Neuronal stem cell (in vitro differentiated cells): ENCODE results near the gene HSF5.
"Not testable (repeated sequence)": the region's sequence is repeated elsewhere in the genome, so short reads cannot be mapped to it uniquely, and the experiment has no call there.

ENCODE experiments used
- DNase-seq: peaks from one replicate; pipeline ENCODE4 v3.0.0-alpha.2; 2013; ENCODE audit warnings: low spot score
- H2AFZ ChIP-seq: one replicate; pipeline ENCODE4 v1.6.1; 2013; ENCODE audit warnings: mild to moderate bottlenecking, low read length, inconsistent platforms
- H2AK5ac ChIP-seq: 2 replicates; pipeline ENCODE4 v1.6.1; 2013; ENCODE audit warnings: low read depth, mild to moderate bottlenecking, inconsistent platforms, low read length, moderate library complexity, mixed read lengths
- H2BK120ac ChIP-seq: 2 replicates; pipeline ENCODE4 v1.6.1; 2013; ENCODE audit warnings: low read depth, mild to moderate bottlenecking, inconsistent platforms, low read length, moderate library complexity, mixed read lengths
- H2BK12ac ChIP-seq: one replicate; pipeline ENCODE4 v1.6.1; 2013; ENCODE audit warnings: low read length, inconsistent platforms
- H2BK15ac ChIP-seq: 2 replicates; pipeline ENCODE4 v1.6.1; 2013; ENCODE audit warnings: mild to moderate bottlenecking, low read length, inconsistent platforms, mixed read lengths
- H2BK5ac ChIP-seq: one replicate; pipeline ENCODE4 v1.6.1; 2013; ENCODE audit warnings: inconsistent platforms, mild to moderate bottlenecking, low read length, moderate library complexity
- H3K14ac ChIP-seq: one replicate; pipeline ENCODE4 v1.6.1; 2013; ENCODE audit warnings: low read length, inconsistent platforms
- H3K18ac ChIP-seq: 2 replicates; pipeline ENCODE4 v1.6.1; 2013; ENCODE audit warnings: low read length, inconsistent platforms
- H3K23ac ChIP-seq: 2 replicates; pipeline ENCODE4 v1.6.1; 2013; ENCODE audit warnings: low read depth, mild to moderate bottlenecking, mixed read lengths, low read length, inconsistent platforms; ENCODE audit not compliant: poor library complexity
- H3K27ac ChIP-seq: replicated peaks from 3 replicates; pipeline ENCODE4 v1.5.1; 2013; ENCODE audit warnings: low read length, inconsistent platforms
- H3K27me3 ChIP-seq, 3 experiments: 2 replicates each; pipeline ENCODE4 v1.6.1; 2013; ENCODE audit warnings: low read length in 3 of 3, mild to moderate bottlenecking in 2 of 3, inconsistent platforms in 1 of 3, low read depth in 1 of 3, mixed read lengths in 1 of 3, moderate library complexity in 1 of 3; ENCODE audit not compliant: control insufficient read depth in 3 of 3, insufficient read depth in 3 of 3
- H3K36me3 ChIP-seq, 2 donors: replicated peaks in 1 of 2; 2 replicates each; pipeline ENCODE4 v1.6.1; 2013; ENCODE audit warnings: low read length in 2 of 2; ENCODE audit not compliant: control insufficient read depth in 2 of 2, insufficient read depth in 2 of 2
- H3K4ac ChIP-seq: 2 replicates; pipeline ENCODE4 v1.6.1; 2013; ENCODE audit warnings: inconsistent platforms, mild to moderate bottlenecking, low read length, moderate library complexity
- H3K4me1 ChIP-seq, 2 donors: 1 replicate in 1 of 2; 2 replicates in 1 of 2; pipeline ENCODE4 v1.6.1; 2013; ENCODE audit warnings: low read length in 2 of 2, low read depth in 1 of 2; ENCODE audit not compliant: control insufficient read depth in 2 of 2, insufficient read depth in 1 of 2
- H3K4me2 ChIP-seq: one replicate; pipeline ENCODE4 v1.6.1; 2013; ENCODE audit warnings: mild to moderate bottlenecking, low read length, inconsistent platforms; ENCODE audit not compliant: insufficient read depth, poor library complexity, severe bottlenecking
- H3K4me3 ChIP-seq, 2 donors: 2 replicates each; pipeline ENCODE4 v1.5.1; 2013; ENCODE audit warnings: low read length in 2 of 2, mild to moderate bottlenecking in 2 of 2, inconsistent platforms in 1 of 2, moderate library complexity in 1 of 2
- H3K79me1 ChIP-seq: one replicate; pipeline ENCODE4 v1.6.1; 2013; ENCODE audit warnings: low read depth, mild to moderate bottlenecking, inconsistent platforms, low read length, moderate library complexity
- H3K9ac ChIP-seq: one replicate; pipeline ENCODE4 v1.6.1; 2013; ENCODE audit warnings: mild to moderate bottlenecking, low read depth, low read length, inconsistent platforms; ENCODE audit not compliant: poor library complexity
- H3K9me3 ChIP-seq, 2 donors: replicated peaks in 1 of 2; 2 replicates each; pipeline versions ENCODE3 to v1.6.1; 2013; ENCODE audit warnings: low read length in 2 of 2, mild to moderate bottlenecking in 2 of 2, inconsistent platforms in 1 of 2, low read depth in 1 of 2, mixed read lengths in 1 of 2, moderate library complexity in 1 of 2; ENCODE audit not compliant: control insufficient read depth in 2 of 2, insufficient read depth in 1 of 2
- H4K8ac ChIP-seq: one replicate; pipeline ENCODE4 v1.6.1; 2013; ENCODE audit warnings: low read depth, mild to moderate bottlenecking, inconsistent platforms, low read length, moderate library complexity
- H4K91ac ChIP-seq: one replicate; pipeline ENCODE4 v1.6.1; 2013; ENCODE audit warnings: low read length, low read depth, mild to moderate bottlenecking, inconsistent platforms; ENCODE audit not compliant: poor library complexity
- WGBS, 2 donors: extraction: QIAGEN DNeasy Blood & Tissue Kit; methylation state at CpG; one replicate each; pipeline ENCODE4 v1.1.7; 2013; ENCODE audit warnings: missing lambda C conversion rate in 2 of 2, mixed read lengths in 1 of 2; ENCODE audit not compliant: insufficient read length in 2 of 2, insufficient replicate concordance in 1 of 2; ENCODE audit errors: extremely low coverage in 2 of 2; 5-methylcytosine and 5-hydroxymethylcytosine counted together

Gene HSF5

DNA sequence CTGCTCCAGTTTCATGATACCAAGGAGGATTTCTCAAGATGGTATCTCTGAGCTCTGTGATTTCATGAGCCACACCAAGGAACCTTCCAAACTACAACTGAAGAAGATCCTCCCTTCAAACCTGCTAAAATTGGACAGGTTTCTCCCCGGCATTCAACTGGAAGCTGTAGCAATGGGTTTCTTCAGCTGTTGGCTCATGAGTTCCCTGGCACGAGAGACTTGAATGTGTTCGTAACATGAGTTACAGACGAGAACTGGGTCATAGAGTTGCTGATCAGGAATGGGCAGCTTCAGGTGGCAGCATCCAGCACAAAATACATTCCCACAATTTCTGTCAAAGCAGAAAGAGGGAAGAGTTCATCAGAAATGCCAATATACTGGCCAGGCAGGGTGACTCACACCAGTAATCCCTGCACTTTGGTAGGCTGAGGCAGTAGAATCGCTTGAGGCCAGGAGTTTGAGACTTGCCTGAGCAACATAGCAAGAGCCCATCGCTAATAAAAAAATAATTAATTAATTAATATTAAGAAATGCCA, 3.4 kb upstream of the HSF5 start:
- H3K79me1 ChIP-seq: no peaks in the 10 kb centered on the region
- H4K8ac ChIP-seq: no peak overlapping the region
- H3K9ac ChIP-seq: no peak overlapping the region
- no peak overlapping the region for H2BK12ac ChIP-seq
- H3K4me1 ChIP-seq: no peaks in the 10 kb centered on the region
- no peaks in the 10 kb centered on the region for H3K27me3 ChIP-seq
- H3K4me3 ChIP-seq: no peak overlapping the region
- no peak overlapping the region for H3K14ac ChIP-seq
- no peak for DNase-seq
- H2AFZ ChIP-seq: no peak overlapping the region
- peaks cover 51 to 81% of the 10 kb centered on the region in 2 donors for H3K36me3 ChIP-seq
- no peak overlapping the region for H4K91ac ChIP-seq
- no peak overlapping the region for H3K4me2 ChIP-seq
- H2BK120ac ChIP-seq: no peak overlapping the region
- no peak overlapping the region for H2BK5ac ChIP-seq
- H3K18ac ChIP-seq: no peak overlapping the region
- H3K27ac ChIP-seq: no peak overlapping the region
- H3K9me3 ChIP-seq: peaks cover 0 to 2% of the 10 kb centered on the region in 2 donors
- WGBS, 2 donors: no CpG with 5 or more reads among the region's 6 CpGs
- no peak overlapping the region for H3K4ac ChIP-seq
- no peak overlapping the region for H2AK5ac ChIP-seq
- H3K23ac ChIP-seq: no peak overlapping the region
- no peak overlapping the region for H2BK15ac ChIP-seq

DNA sequence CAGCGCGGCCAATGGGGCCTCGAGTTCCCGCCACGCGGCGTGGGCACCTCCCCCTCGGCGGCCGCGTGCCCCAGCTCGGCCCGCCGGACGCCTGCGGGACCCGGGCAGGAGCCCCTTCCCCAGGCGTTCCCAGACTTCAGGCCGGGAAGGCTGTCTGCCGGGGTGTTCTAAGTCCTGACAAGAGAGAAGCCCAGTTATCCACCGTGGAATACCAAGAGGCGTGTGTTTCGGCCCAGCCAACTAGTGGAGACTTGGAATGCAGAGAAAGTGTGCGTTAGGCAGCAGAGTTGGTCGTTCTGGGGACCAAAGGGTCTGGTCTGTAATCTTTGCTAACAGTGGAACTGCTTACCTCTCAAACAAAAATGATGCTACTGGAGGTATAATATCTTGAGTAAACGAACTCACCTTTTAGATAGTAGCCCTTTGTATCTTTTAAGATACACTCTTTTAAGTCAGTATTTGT, 251 bp upstream of the HSF5 start:
- Histone ChIP-seq H4K91ac (no peak overlapping the region), H3K4me3 (no peak overlapping the region)
- whole genome bisulfite sequencing, 2 donors: no CpG with 5 or more reads among the region's 26 CpGs

DNA sequence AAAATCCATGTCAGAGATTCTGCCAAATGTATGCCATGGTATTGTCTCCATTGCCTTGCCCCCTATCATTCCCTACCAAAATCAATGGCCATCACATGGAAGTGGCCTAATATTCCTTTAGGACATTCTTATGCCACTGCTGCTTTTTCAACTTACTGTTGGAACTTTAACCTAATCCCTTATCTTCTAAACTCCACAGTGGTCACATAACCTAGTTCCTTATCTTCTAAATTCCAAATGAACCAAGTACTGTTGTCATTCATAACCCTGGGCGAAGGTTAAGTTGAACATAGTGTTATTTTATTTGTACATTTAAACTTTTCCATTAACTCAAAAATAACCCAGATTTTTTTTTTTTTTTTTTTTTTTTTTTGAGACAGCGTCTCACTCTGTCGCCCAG, 3.6 kb downstream of the HSF5 start:
- Histone ChIP-seq H2BK5ac (no peak overlapping the region), H3K27ac (no peak overlapping the region), H3K4me1 (no peaks in the 10 kb centered on the region), H3K4ac (no peak overlapping the region), H3K4me2 (no peak overlapping the region), H2BK12ac (no peak overlapping the region), H2BK15ac (no peak overlapping the region), H3K23ac (no peak overlapping the region), H4K8ac (no peak overlapping the region), H3K9me3 (peaks cover 0 to 2% of the 10 kb centered on the region in 2 donors), H3K36me3 (peaks cover 4 to 12% of the 10 kb centered on the region in 2 donors), H4K91ac (no peak overlapping the region), H3K27me3 (no peaks in the 10 kb centered on the region), H3K14ac (no peak overlapping the region), H3K79me1 (no peaks in the 10 kb centered on the region), H3K9ac (no peak overlapping the region), H2AK5ac (no peak overlapping the region), H2BK120ac (no peak overlapping the region), H3K18ac (no peak overlapping the region), H2AFZ (no peak overlapping the region), H3K4me3 (no peak overlapping the region)
- WGBS, 2 donors: no CpG with 5 or more reads among the region's 3 CpGs
- DNase-seq: no peak

More for the DNA sequence above, 251 bp upstream of the HSF5 start:
- no peaks in the 10 kb centered on the region for H3K4me1 ChIP-seq
- H2BK5ac ChIP-seq: no peak overlapping the region
- H3K27ac ChIP-seq: no peak overlapping the region
- no peak overlapping the region for H2BK120ac ChIP-seq
- peaks cover 28 to 51% of the 10 kb centered on the region in 2 donors for H3K36me3 ChIP-seq
- H3K23ac ChIP-seq: no peak overlapping the region
- no peaks in the 10 kb centered on the region for H3K79me1 ChIP-seq
- H4K8ac ChIP-seq: no peak overlapping the region
- no peak overlapping the region for H3K14ac ChIP-seq
- H3K18ac ChIP-seq: no peak overlapping the region
- H3K4ac ChIP-seq: no peak overlapping the region
- H3K4me2 ChIP-seq: no peak overlapping the region
- no peak overlapping the region for H2BK15ac ChIP-seq
- peaks cover 0 to 2% of the 10 kb centered on the region in 2 donors for H3K9me3 ChIP-seq
- no peak overlapping the region for H2AK5ac ChIP-seq
- no peak overlapping the region for H2BK12ac ChIP-seq
- no peaks in the 10 kb centered on the region for H3K27me3 ChIP-seq
- no peak overlapping the region for H3K9ac ChIP-seq
- DNase-seq: no peak
- H2AFZ ChIP-seq: no peak overlapping the region

DNA sequence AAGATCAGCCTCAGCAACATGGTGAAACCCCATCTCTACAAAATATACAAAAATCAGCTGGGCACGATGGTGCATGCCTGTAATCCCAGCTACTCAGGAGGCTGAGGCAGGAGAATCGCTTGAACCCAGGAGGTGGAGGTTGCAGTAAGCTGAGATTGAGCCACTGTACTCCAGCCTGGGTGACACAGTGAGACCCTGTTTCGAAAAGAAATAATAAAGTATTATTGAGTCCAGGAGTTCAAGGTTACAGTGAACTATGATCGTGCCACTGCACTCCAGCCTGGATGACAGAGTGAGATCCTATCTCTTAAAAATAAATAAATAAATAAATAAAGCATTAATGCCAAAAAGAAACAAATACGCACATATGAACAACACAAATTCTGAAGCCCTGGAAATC, 6.4 kb downstream of the HSF5 start:
- not testable (repeated sequence) for H3K9me3 ChIP-seq, H3K4ac ChIP-seq, H2BK12ac ChIP-seq, H3K18ac ChIP-seq, H2BK5ac ChIP-seq, H3K79me1 ChIP-seq, H2BK15ac ChIP-seq, DNase-seq, H3K14ac ChIP-seq, H3K23ac ChIP-seq, H2BK120ac ChIP-seq, H4K91ac ChIP-seq, H3K4me2 ChIP-seq, H3K4me3 ChIP-seq, H2AFZ ChIP-seq, H3K4me1 ChIP-seq, H3K27ac ChIP-seq, H4K8ac ChIP-seq, H3K9ac ChIP-seq, H3K27me3 ChIP-seq, H2AK5ac ChIP-seq, H3K36me3 ChIP-seq
- no CpG with 5 or more reads among the region's 5 CpGs for WGBS, 2 donors
